ENCODE measurements around the gene HMMR.

The HMMR gene

GRCh38 chr5:163459462-163459818 lies 992 bp upstream of the HMMR start:
- no peak for DNase-seq (ENCODE audit: low spot score)

DNA sequence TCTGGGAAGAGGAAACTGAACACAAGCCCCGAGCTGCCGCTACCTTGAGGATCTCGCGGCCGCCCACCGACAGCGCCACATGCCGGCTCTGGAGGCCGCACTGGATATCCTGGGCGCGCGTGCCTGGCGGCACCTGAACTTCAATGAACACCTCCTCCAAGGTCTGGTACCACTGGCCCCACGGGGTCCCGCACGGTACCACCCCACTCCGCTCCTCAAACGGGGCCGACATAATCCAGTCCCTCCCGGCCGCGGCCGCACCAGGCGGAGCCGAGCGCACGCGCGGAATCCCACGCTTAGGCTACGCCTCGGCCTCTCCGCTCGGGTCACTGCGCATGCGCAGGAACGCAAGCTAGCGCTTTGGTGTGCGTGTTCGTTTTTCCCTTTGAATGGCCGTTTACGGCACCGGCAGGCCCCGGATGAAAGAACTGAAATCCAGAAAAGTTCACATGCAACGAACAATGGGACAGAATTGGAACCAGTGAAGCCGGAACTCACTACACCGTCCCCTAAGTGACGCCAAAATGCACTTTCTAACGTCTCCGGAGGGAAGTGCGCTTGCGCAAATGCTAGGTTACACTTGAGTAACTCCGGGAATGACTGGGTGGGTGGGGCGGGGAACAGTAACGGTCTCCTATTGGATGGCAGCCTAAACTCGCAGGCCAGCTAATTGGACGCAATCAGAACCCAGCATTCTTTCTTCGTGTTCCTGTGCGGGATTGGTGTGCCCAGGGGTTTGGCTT lies 442 bp upstream of the HMMR start, which contains the start of gene NUDCD2:
TSS of gene NUDCD2 (minus strand) at position 284 of the 743 bp plus-strand sequence. CDS start at position 232, 52 bp downstream.
- peak; percentile 98 for DNase-seq (ENCODE audit: low spot score)

GRCh38 chr5:163463063-163463435 lies 2.6 kb downstream of the HMMR start:
- DNase-seq (ENCODE audit: low spot score), result no peak

DNA sequence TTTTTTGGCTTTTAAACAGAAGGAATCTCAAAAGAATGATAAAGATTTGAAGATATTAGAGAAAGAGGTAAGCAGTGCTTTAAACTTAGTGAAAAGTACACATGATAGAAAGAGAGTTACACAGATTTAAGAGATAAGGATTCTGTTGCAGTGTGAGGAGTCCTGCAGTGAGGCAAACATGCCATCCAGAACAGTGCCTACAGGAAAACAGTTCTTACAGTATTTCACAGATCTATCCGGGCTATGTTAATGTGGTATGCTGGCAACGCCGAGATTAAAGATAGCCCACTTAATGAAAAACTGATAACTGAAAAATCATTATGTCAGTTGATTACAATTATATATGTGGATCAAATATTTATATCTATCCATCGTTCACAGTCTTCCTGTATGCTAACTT lies 7.2 kb downstream of the HMMR start:
- no peak for DNase-seq (ENCODE audit: low spot score)

GRCh38 chr5:163473635-163474243 lies 13.3 kb downstream of the HMMR start:
- peak; percentile 39 for DNase-seq (ENCODE audit: low spot score)

GRCh38 chr5:163475411-163475810 lies 15.0 kb downstream of the HMMR start:
- no peak for DNase-seq (ENCODE audit: low spot score)

- no peak for DNase-seq (ENCODE audit: low spot score)
Measured at GRCh38 chr5:163478126-163478981, 17.9 kb downstream of the HMMR start.

GRCh38 chr5:163478982-163479271 lies 18.5 kb downstream of the HMMR start:
- DNase-seq (ENCODE audit: low spot score), result no peak

DNA sequence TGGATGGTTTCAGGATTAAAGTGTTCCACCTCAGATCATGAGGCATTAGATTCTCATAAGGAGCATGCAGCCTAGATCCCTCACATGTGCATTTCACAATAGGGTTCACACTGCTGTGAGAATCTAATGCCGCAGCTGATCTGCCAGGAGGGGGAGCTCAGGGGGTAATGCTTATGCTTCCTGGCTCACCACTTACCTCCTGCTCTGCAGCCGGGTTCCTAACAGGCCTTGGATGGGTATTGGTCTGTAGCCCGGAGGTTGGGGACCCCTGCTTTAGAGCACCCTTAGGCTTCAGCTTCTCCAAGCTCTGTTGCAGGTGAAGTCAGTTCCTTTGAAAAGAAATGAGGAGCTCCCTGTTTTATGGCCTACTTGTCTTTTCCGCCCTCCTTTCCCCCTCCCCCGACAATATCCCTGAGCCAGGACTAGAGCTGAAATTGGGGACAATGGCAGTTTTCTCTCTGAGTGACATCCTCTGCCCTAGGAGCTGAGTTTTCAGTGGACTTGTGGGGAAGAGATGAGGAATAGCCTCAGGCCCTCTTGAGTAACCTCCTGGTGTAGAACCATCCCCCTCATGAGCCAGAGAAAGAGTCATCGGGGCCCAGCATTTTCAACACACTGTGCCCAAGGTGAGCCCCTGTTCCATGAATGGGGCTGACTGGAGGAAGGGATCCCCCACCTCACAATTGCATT lies 28.8 kb downstream of the HMMR start:
- no peak for DNase-seq (ENCODE audit: low spot score)

GRCh38 chr5:163489745-163490075 lies 29.3 kb downstream of the HMMR start:
- no peak for DNase-seq (ENCODE audit: low spot score)

- DNase-seq (ENCODE audit: low spot score), result no peak
Measured at GRCh38 chr5:163496286-163496685, 35.9 kb downstream of the HMMR start.

GRCh38 chr5:163497315-163497714 lies 36.9 kb downstream of the HMMR start:
- DNase-seq (ENCODE audit: low spot score), result no peak

DNA sequence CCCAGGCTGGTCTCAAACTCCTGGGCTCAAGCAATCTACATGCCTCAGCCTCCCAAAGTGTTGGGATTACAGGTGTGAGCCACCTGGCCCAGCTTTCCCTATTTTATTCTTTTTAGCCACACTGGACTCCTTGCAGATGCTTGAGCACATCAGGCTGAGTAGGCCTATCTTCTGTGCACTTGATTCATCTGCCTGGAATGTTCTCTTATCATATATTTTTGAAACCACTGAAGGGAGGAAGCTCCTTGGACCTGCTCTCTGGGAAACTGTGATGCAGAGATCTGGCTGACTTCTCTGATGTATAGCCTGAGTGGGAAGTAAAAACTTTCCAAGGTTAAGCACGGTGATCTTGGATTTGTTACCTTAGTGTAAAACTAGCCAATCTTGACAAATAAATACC lies 38.5 kb downstream of the HMMR start:
- no peak for DNase-seq (ENCODE audit: low spot score)

DNA sequence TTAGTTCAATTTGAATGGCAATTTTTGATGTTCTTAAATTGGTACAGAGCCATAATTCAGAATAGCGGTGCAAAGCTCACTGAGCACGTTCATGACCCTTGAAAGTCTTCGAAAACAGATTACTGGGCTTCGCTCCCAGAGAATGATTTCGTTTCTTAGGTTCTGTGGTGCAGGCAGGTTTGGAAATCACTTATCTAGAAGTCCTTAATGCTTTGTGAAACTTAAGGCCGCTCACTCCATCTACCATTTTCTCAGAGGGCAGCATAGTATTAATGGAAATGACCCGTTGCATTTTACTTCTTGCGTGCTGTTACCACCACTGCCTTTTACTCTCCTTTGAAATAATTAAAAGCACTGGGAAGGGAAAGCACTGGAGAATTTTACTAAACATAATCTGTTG lies 42.1 kb downstream of the HMMR start:
- DNase-seq (ENCODE audit: low spot score), result no peak

DNA sequence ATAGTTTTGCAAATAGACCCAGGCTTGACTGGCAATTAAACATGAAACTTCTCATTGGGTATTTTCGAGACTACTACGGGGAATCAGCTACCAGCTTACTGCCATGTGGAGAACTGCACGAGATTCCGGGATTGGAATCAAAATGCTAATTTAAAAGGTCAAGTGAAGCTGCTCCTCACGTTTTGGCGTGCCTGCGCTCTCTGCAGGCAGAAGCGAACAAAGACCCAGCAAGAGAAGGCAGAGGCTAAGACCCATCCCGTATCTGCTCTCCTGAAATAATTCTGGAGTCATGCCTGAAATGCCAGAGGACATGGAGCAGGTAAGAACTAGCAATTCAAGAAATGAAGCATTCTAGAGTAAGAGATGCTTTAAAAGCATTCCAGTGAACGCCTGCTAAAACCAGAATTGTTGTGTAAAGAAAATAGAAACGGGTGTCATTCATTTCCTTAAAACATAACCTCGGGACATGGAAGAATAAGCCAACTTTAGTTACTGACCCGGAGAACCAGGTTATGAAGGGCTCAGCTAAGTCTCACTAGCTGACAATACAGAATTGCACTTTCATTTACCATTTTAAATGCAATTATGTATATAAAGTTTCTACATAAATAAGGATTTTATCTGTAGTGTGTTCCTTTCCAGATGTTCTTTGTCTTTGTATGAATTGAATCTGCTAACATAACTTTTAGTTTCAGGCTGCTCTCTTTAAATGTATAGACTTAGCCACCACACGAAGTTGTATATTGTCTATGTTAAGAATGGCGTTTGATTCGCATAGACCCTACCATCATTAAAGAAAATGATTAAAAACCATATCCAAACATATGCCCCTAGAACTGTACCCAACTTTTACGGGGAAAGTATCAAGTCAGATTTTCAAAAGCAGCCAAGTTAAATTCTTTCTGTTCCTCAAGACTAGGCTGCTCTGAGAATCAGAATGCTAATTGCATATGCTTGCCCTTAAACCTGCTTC lies 43.0 kb downstream of the HMMR start:
- DNase-seq (ENCODE audit: low spot score), result peak; percentile 80

- DNase-seq (ENCODE audit: low spot score), result peak; percentile 25
Measured at GRCh38 chr5:163504079-163504931, 43.9 kb downstream of the HMMR start.

- DNase-seq (ENCODE audit: low spot score), result no peak
Measured at GRCh38 chr5:163505049-163505367, 44.6 kb downstream of the HMMR start.

- DNase-seq (ENCODE audit: low spot score), result peak; percentile 97
Measured at GRCh38 chr5:163505368-163506094, 45.1 kb downstream of the HMMR start, which contains the start of gene MAT2B. Gene MAT2B, plus strand, starts transcription at chr5:163505619. Its CDS starts 68 bp downstream, at chr5:163505687.

- DNase-seq (ENCODE audit: low spot score), result no peak
Measured at GRCh38 chr5:163506095-163506457, 45.6 kb downstream of the HMMR start.

GRCh38 chr5:163506726-163507125 lies 46.3 kb downstream of the HMMR start:
- DNase-seq (ENCODE audit: low spot score), result peak; percentile 15

Data from LoVo (cell line).